ENCODE measurements around the gene CDKN1C.

The CDKN1C gene

GRCh38 chr11:2863276-2863618 lies 22.3 kb downstream of the CDKN1C start:
- no peak for TF ChIP-seq REST (IDR thresholded peaks at IDR 0.05; ENCODE audit: insufficient read depth in 1 of 2, low read depth in 2 of 2, low read length in 2 of 2)
- TF ChIP-seq TAF1 (IDR thresholded peaks at IDR 0.05; ENCODE audit: borderline replicate concordance, insufficient read depth, low read length): no peak
- no peak for TF ChIP-seq FOXP2 (optimal IDR thresholded peaks at IDR 0.05; ENCODE audit: borderline replicate concordance, extremely low read depth, extremely low read length, insufficient read depth)
- no peak for TF ChIP-seq POLR2AphosphoS5 (IDR thresholded peaks at IDR 0.05; ENCODE audit: low read depth, low read length)
- no peak for TF ChIP-seq SIN3A (IDR thresholded peaks at IDR 0.05; ENCODE audit: borderline replicate concordance, insufficient read depth, low read length)

DNA sequence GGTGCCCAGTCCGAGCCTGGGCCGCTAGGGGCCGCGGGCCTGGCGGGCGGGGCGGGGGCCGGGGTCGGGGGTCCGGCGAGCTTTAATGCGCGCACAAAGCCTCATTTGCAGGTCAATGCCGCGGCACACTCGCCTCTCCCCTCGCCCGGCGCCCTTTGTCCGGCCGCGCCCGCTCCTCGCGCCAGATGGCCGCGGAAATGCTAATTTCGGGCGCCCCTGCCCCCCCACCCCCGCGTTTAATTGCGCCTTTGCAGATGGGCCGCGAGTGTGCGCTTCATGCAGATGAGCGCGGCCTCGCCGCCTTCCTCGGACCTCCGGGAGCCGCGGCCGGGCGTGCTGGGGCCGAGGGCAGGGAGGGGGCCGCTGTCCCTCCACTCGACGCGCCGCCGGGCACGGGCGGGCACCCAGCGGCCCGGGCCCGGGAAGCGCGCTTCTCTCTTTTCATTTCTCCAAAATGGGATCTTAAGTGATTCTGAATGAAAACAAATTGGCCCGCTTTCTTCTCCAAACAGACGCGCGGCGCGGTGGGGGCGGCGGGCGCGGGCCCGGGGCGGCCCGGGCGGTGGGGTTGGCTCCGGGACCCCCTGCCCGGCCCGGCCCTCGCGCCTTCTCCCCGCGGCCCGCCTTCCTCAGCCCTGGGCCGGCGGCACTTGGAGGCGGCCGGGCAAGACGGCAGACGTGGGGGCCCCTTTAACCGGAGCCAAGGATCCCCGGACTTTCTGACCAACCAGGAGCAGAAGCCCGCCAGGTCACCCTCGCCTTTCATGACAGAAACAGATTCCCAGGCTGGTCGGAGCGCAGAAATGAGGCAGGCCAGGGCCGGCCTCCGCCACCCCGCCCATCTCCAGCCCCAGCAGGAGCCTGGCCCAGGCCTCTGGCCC lies 22.9 kb downstream of the CDKN1C start:
- TF ChIP-seq REST (IDR thresholded peaks at IDR 0.05; ENCODE audit: insufficient read depth in 1 of 2, low read depth in 2 of 2, low read length in 2 of 2): no peak
- no peak for TF ChIP-seq POLR2AphosphoS5 (IDR thresholded peaks at IDR 0.05; ENCODE audit: low read depth, low read length)
- TF ChIP-seq FOXP2 (optimal IDR thresholded peaks at IDR 0.05; ENCODE audit: borderline replicate concordance, extremely low read depth, extremely low read length, insufficient read depth): no peak
- no peak for TF ChIP-seq TAF1 (IDR thresholded peaks at IDR 0.05; ENCODE audit: borderline replicate concordance, insufficient read depth, low read length)
- TF ChIP-seq SIN3A (IDR thresholded peaks at IDR 0.05; ENCODE audit: borderline replicate concordance, insufficient read depth, low read length): no peak

DNA sequence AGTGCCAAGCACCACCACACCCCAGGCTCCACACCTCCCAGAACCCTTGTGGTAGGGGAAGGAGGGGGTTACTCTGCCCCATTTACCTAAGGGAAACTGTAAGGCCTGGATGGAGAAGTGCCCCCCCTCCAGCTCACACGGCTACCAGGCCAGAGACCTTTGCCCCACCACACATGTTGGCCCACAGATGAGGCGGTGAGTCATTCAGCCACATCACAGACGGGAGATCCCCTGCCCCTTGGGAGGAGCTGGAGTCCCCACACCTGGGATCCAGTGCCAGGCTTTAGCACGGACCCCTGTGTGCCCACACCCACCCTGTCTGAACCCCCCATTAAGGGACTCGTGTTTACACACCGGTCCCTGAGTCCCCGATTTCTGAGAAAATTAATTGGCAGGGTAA lies 24.9 kb downstream of the CDKN1C start:
- TF ChIP-seq FOXP2 (optimal IDR thresholded peaks at IDR 0.05; ENCODE audit: borderline replicate concordance, extremely low read depth, extremely low read length, insufficient read depth) (no peak), POLR2AphosphoS5 (IDR thresholded peaks at IDR 0.05; ENCODE audit: low read depth, low read length) (no peak), REST (IDR thresholded peaks at IDR 0.05; ENCODE audit: insufficient read depth in 1 of 2, low read depth in 2 of 2, low read length in 2 of 2) (no peak), SIN3A (IDR thresholded peaks at IDR 0.05; ENCODE audit: borderline replicate concordance, insufficient read depth, low read length) (no peak), TAF1 (IDR thresholded peaks at IDR 0.05; ENCODE audit: borderline replicate concordance, insufficient read depth, low read length) (no peak)

DNA sequence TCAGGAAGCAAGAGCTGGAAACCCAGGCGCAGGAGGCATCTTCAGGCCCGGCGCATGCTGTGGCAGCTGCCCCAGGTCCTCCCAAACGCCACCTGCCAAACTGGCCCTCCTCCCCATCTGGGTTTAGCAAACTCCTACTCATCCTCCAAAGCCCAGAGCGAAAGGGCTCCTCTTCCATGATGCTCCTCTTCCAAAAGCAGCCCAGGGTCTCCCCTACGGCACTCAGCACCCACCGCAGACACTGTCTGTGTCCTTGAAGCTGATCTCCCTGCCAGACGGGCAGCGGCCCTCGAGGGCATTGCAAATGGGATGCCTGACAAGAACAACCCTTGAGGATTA lies 25.9 kb downstream of the CDKN1C start:
- TF ChIP-seq POLR2AphosphoS5 (IDR thresholded peaks at IDR 0.05; ENCODE audit: low read depth, low read length) (no peak), TAF1 (IDR thresholded peaks at IDR 0.05; ENCODE audit: borderline replicate concordance, insufficient read depth, low read length) (no peak), SIN3A (IDR thresholded peaks at IDR 0.05; ENCODE audit: borderline replicate concordance, insufficient read depth, low read length) (no peak), REST (IDR thresholded peaks at IDR 0.05; ENCODE audit: insufficient read depth in 1 of 2, low read depth in 2 of 2, low read length in 2 of 2) (no peak)
